ENCODE data around the gene VOPP1.

The VOPP1 gene

DNA sequence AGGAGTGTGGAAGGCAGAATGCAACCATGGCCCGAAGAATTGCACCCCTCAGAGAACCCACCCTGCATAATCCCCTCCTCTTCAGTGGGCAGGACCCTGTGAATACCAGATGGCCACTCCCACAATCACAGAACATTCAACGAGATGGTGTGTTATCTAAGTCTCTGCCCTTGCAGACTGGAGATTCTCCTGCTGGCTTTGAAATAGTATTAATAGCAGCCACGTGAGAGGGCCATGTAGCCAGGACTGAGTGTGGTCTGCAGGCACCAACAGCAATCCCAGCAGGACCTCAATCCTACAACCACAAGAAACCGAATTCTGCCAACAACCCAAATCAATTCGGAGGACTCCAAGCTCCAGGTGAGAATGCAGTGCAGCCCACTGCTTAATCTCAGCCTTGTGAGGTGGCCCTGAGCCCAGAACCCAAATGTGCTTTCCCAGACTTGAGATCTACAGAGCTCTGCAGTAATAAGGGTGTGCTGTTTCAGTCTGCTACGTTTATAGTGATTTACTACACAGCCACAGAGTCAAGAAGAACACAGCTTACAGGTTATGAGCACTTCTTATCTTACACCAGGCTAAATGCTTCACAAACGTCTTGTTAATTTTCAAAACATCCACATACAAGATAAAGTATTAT, 72.1 kb downstream of the VOPP1 start:
- TF ChIP-seq, protein P1, sequence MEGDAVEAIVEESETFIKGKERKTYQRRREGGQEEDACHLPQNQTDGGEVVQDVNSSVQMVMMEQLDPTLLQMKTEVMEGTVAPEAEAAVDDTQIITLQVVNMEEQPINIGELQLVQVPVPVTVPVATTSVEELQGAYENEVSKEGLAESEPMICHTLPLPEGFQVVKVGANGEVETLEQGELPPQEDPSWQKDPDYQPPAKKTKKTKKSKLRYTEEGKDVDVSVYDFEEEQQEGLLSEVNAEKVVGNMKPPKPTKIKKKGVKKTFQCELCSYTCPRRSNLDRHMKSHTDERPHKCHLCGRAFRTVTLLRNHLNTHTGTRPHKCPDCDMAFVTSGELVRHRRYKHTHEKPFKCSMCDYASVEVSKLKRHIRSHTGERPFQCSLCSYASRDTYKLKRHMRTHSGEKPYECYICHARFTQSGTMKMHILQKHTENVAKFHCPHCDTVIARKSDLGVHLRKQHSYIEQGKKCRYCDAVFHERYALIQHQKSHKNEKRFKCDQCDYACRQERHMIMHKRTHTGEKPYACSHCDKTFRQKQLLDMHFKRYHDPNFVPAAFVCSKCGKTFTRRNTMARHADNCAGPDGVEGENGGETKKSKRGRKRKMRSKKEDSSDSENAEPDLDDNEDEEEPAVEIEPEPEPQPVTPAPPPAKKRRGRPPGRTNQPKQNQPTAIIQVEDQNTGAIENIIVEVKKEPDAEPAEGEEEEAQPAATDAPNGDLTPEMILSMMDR (IDR thresholded peaks at IDR 0.05; ENCODE audit: low read depth, low read length), result no peak
- no peak for DNase-seq (ENCODE audit: extremely low read depth, low read depth)

DNA sequence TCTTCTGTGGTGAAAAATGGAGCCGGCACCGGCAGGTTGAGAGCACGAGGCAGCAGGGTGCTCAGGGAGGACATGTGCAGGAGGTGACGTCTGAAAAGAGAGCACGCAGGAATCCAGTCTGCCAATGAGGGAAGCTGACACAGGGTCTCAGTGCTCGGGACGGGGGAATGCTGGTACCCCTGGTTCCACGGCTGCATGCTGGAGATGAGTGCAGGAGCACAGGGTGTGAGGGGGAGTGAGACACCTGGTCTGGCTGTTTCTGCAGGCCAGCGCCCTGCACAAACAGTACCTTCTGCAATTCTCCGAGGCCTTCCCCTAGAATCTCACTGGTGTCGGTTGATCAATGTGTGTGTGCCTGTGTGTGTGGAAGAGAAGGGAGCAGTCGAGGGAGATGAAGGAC, 72.7 kb downstream of the VOPP1 start:
- TF ChIP-seq, protein P1 (IDR thresholded peaks at IDR 0.05; ENCODE audit: low read depth, low read length), result no peak
- DNase-seq (ENCODE audit: extremely low read depth, low read depth), result no peak

DNA sequence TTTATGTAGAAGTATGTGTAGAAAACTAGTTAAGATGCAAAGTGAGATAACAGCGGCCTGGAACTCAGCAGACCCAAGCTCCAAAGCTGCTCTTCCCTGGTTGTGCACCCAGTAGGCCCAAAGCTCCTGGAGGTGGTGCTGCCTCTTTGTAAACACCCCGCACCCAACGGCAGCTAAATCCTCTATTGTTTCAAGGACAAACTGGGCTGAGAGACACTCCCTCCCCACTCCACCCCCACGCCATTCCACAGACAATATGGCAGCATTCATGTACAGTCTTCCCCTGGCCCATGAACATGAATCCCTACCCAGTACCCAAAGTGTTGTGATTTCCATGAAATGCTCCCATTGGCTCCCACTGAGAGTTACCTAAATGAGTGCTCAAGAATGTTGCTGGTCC, 73.5 kb downstream of the VOPP1 start:
- no peak for DNase-seq (ENCODE audit: extremely low read depth, low read depth)
- TF ChIP-seq, protein P1 (IDR thresholded peaks at IDR 0.05; ENCODE audit: low read depth, low read length), result no peak

DNA sequence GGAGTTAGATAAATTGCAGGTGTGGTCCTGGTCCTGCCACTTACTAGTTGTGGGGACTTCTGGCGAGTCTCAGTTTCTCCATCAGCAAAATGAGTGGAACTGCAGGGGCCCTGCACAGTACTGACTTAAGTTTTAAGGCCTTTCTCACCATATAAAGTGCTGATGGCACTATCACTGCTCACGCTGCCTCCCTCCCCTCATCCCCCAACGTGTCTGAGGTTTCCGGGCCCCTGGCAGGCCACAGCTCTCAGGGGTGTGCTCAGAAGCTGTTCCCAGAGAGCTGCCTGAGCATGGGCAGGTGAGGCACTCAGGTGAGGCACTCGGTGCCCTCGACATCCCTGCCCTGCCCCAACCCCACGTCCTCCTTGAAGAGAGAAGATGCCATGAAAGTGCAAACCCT, 74.2 kb downstream of the VOPP1 start:
- TF ChIP-seq, protein P1 (IDR thresholded peaks at IDR 0.05; ENCODE audit: low read depth, low read length), result no peak
- no peak for DNase-seq (ENCODE audit: extremely low read depth, low read depth)

DNA sequence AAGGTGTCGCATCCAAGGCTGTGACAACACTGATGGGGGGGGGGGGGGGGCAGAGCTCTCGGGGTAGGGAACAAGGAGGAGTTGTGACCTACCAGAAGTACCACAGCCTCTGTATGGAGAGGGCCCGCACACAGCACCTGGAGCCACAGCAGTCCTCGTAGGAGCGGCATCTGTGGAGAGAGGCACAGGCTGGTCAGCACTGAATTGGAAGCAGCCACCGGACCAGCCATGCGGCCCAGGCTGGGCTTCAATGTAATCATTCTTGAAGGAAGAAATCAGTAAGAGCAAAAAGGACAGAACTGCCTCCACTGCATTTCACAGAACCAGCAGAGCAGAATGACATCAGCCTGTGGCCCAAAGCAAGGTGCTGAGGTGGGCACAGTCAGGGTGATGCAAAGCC, 74.8 kb downstream of the VOPP1 start:
- TF ChIP-seq, protein P1 (IDR thresholded peaks at IDR 0.05; ENCODE audit: low read depth, low read length), result no peak
- no peak for DNase-seq (ENCODE audit: extremely low read depth, low read depth)

DNA sequence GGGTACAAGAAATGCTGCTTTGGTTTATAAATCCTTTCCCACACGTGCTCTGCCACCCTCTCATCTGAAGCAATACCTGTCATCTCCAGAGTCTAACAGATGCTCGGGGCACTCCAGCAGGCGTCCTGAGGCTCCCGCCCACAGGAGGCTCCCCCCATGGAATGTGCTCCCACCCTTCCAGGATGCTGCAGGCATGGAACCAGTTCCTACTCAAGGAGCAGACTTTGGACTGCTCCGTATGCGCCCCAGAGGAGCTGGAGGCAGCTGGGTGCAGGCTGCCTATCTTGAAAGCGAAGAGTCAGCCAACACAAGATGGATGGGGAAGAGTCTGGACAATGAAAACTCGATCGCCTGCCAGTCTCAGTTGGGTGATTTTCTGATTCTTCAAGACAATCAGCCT, 75.4 kb downstream of the VOPP1 start:
- TF ChIP-seq, protein P1 (IDR thresholded peaks at IDR 0.05; ENCODE audit: low read depth, low read length), result no peak

DNA sequence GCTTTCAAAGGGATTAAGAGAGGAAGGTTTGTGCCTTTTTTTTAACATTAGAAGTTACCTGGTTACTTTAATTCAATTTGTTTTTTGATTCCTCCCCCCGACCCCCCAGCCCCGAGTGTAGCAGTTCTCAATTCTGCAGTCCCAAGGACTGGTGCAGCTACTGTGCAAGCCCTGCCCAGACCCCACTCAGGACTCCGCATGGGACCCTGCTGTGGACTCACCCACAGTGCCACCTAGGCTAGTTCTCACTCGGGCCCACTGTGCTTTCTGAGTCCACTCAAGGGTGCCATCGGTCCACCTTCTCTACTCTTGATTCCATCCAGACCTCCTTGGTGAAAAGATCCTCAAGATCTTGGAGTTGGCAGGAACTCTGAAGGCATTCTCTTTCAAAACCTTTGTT, 77.4 kb downstream of the VOPP1 start:
- TF ChIP-seq, protein P1 (IDR thresholded peaks at IDR 0.05; ENCODE audit: low read depth, low read length), result no peak
- DNase-seq (ENCODE audit: extremely low read depth, low read depth), result no peak

More for the DNA sequence above, 75.4 kb downstream of the VOPP1 start:
- no peak for DNase-seq (ENCODE audit: extremely low read depth, low read depth)

Measured in AG09319 (cell line).